OCI-LY3 (cell line): ENCODE data around the gene ZSCAN1.

Experiments used
- CTCF ChIP-seq: fragments of 200-600, 300-600 bp; sonication (generic); IDR thresholded peaks from 2 replicates; pipeline ENCODE4 v1.5.1; 2014; ENCODE audit warnings: antibody characterized with exemption, low read length, low read depth
- EZH2phosphoT487 ChIP-seq: fragments of 200-600 bp; shearing (Covaris generic); IDR thresholded peaks from 2 replicates; pipeline ENCODE4 v1.6.1; 2018; ENCODE audit warnings: antibody characterized with exemption, mixed run types, low read depth

DNA sequence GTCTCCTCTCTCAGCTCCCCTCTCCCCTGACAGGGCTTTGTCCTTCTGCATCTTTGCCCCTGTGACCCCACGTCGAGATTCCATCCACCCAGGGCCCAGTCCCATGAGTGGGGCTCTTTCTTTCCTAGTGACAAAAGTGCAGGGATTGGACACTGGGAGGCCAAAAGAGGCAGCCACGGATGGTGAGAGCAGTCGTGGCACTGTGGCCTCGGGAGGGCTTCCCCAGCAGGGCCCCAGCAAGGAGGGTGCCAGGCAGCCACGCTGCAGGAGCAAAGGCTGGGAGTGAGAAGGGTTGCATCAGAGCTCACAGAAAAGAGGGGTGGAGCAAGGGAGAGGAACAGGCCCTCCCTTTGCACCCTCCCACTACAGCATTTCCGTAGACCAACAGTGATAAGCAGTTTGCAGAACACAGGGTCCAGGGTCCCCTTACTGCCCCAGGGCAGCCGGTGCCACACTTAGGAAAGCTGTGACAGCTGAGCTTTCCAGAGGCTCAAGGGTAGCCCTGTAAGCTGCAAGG lies 4.9 kb downstream of the ZSCAN1 start:
- TF ChIP-seq CTCF (no peak), EZH2phosphoT487 (no peak)
